Ammon's horn (tissue), 1 donor: ENCODE measurements around the gene PHF20.
"Not testable (repeated sequence)": the region's sequence is repeated elsewhere in the genome, so short reads cannot be mapped to it uniquely, and the experiment has no call there.

Experiments
- DNase-seq: peaks from one replicate; pipeline ENCODE4 v3.0.0-alpha.2; 2016; ENCODE audit warnings: low spot score

Gene PHF20

DNA sequence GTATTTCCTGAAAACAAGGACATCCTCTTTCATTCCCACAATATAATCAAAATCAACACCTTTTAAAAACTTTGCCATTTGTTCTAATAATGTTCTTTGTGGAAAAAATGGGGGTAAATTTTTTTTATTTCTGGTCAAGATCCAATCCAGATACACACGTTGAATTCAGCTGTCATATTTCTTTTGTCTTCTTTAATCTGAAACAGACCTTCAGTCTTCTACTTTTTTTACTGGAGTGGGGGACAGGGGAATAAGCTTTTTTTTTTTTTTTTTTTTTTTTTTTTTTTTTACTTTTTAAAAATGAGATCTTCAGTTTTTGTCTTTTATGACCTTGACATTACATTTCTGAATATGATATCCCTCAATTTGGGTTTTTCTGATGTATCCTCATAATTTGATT, 113.4 kb downstream of the PHF20 start:
- DNase-seq = no peak

DNA sequence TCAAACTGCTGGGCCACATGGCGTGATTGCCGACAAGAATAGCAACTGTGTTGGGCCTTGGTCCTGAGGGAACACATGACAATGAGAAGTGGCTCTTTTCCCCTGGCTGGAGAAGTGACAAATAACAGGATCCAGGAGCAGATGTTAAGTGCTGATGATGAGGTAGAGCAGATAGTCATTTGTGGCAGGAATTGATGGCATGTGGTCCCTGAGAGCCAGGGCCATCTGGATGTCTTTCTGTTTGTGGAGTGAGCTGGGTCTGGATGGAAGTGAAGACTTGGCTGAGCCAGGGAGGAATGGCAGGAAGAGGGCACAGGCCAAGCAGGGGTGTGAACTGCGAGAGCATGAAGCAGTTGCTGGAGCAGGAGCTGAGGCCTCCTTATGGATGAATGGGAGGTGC, 114.7 kb downstream of the PHF20 start:
- DNase-seq = peak; percentile 8

DNA sequence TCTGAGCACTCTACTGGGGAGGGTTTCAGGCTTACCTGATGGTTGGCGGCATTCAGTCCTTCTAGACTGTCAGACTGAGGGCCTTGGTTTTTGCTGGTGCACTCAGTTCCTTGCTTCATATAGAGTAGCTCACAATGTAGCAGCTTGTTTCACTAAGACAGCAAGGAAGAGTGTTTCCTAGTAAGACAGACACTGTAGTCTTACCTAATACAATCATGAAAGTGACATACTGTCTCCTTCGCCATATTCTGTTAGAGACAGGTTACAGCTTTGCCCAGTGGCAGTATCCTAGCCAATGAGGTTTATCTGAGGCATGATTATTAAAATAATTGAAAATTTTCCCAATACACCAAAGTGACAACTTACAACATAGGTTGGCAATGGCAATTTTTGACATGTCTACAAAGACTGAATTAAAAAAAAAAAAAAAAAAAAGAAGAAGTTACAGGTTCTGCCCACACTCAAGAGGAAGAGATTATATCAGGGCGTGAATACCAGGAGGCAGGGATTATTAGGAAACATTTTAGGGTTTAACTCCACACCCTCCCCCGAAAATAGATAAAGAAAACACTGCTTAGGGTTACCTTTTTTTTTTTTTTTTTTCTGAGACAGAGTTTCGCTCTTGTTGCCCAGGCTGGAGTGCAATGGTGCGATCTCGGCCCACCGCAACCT, 115.7 kb downstream of the PHF20 start:
- DNase-seq = no peak

DNA sequence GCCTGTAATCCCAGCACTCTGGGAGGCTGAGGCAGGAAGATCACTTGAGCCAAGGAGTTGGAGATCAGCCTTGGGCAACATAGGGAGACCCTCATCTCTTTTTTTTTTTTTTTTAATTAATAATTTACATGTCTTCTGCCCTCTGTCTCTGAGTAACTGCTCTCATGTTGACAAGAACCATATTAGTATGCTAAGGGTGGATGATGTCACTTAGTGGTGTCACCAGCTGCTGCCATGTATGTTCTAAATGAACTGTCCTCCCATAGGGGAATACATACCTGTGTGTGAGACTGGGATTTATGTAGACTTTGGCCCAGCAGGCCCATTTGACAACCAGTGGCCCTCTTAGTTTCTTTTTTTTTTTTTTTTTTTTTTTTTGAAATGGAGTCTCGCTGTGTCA, 116.8 kb downstream of the PHF20 start:
- DNase-seq = no peak

DNA sequence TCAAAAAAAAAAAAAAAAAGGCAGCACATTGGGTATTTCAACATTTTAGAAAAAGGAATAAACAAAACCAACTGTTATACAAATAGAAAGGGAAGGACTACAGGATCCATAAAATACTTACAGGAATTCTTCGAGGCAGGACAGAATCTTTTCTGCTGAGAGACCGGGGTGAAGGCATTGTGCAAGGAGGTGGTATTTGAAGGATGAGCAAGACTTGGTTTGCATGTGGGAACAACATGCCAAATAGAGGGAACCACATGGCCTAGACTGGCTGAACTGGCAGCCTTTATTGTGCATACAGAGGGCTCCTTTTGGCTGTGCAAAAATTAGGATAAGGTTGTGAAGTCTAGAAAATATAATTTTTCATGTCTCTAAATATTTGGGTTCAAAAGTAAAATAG, 119.6 kb downstream of the PHF20 start:
- peak; percentile 11 for DNase-seq

DNA sequence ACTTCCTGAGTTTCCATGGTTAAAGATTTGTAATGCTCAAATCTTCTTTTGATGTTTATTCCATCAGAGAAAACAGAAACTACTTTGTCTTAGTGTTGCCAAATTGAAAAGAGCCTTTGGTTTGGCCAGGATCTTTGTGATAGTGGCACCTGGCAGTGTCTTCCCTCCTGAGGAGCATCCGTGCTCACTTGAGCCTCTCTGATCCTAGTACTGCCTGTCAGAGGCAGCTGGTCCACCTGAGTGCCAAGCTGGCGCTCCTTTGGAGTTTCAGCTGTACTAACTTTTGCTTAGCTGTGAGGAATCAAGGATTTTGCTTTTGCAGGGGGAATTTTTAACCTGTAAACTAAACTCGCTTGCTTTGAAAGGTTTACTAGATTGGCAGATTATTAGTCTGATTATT, 121.1 kb downstream of the PHF20 start:
- DNase-seq = no peak

DNA sequence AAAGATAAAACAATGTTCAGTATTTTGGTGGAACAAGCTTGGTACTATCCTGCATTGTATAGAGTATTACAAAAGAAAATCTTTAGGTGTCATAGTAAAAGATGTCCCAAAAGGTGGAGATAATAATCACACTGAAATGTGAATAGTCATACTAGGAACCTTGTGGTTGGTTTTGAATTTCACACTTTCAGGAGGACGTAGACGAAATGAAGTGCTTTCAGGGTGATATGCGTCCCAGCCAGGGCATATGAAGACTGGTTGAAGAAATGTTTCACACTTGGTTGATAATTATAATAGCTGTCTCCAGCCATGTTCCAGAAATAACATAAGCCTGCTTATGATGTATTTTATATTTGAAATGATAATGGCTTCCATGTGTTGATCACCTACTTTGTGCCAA, 122.1 kb downstream of the PHF20 start:
- no peak for DNase-seq

DNA sequence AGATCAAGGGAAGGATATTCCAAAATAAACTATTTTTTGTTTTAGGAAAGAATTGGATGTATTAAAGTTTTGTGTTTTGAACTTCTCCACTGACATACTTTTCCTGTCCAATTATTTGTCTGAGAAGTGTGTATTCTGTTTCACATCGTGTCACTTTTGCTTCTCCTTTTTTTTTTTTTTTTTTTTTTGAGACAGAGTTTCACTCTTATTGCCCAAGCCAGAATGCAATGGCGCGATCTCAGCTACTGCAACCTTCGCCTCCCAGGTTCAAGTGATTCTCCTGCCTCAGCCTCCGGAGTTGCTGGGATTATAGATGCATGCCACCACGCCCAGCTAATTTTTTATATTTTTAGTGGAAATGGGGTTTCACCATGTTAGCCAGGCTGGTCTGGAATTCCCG, 123.7 kb downstream of the PHF20 start:
- not testable (repeated sequence) for DNase-seq

DNA sequence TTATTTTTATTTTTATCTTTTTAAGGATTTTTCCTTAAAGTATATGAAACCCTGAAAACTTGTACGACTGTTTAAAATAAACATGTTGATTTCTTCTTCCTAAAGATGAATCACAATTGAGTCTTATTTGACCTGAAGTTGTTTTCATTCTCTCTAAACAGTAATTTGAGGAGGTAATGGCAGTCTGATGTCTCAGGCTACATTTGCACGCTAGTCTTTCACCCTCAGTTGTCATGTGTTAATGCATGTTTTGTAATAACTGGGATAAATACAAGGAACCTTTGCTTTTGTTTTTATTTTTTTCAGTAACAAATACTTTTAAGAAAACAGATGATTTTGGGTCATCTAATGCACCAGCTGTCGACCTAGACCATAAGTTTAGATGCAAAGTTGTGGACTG, 127.2 kb downstream of the PHF20 start:
- no peak for DNase-seq

DNA sequence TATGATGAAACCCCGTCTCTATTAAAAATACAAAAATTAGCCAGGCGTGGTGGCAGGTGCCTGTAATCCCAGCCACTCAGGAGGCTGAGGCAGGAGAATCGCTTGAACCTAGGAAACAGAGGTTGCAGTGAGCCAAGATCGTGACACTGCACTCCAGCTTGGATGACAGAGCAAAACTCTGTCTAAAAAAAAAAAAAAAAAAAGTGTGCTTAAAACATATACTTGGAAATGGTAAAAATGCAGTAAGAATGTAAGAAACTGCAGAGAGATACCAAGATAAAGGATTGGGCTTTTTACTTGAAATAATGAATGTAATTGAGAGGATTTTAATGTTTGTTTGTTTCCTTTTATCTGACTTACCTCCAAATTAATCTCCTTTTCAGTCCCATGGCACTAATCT, 129.4 kb downstream of the PHF20 start:
- DNase-seq = not testable (repeated sequence)

DNA sequence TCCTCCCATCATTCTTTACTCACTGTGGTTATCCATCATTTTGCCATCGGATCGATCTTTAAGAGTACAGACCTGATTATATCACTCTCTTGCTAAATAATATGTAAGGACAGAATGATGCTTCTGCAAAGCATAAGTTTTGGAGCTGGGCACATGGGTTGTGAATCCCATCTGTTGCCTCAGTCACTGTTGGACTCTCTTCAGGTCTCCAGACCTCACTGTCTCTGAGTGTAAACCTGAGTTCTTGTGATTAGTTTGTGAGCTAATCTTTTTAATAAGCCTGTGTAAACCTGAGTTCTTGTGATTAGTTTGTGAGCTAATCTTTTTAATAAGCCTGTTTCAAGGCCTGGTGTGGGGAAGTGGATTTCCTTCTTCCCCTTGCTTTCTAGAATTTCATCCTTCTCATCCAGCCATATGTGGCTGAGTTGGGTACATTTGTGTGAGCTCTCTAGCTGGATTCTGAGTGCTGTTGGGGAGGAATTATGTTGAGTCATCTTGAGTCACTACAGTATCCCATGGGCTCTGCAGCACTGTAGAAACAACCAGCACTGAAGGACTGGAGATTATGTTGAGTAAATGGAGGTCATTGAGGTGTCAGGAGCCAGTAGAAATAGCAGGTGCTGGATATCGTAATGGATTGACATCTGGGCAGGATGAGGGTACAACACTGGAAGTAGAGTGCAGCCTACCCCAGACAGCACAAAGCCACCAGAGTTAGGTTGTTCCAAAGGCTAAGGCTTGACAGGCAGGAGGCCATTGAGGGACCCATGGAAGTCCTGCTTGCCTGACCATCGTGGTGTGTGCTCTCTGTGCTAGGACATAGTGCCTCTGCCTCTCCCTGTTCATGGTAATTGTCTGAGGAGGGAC, 130.1 kb downstream of the PHF20 start:
- peak; percentile 27 for DNase-seq

DNA sequence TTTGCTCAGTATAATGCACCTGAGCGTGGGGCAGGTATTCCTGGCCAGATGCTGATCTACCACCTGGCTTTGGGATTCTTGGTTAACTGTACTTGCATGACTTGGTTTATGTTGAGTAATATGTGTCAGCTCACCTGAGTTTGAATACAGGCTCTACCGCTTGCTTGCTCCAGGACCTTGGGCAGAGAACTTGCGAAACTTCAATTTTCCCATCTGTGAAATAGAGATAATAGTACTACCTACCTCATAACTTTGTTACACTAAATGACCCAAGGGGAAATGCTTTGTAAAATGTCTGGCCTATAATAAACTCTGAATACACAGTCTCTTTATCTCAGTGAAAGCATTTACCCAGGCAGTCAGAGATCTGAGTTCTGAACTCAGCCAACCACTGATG, 130.7 kb downstream of the PHF20 start:
- no peak for DNase-seq

DNA sequence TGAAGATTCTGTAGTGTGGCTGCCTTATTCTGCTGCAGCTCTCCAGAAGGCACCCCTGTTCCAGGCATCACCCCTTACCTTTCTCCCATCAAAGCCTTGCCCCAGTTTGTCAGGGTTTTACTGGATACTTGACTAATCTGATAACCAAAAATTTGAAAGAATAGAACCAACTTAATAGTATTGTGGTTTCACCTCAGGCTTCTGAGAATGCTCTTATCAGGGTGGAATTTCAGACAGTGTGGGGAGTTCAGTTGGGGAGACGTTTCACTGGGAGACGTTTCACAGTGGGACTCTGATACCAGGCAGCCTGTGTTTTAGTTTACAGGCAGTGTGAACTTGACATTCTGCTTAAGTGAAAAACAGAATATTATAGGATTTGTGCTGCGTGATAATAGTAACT, 132.0 kb downstream of the PHF20 start:
- no peak for DNase-seq

DNA sequence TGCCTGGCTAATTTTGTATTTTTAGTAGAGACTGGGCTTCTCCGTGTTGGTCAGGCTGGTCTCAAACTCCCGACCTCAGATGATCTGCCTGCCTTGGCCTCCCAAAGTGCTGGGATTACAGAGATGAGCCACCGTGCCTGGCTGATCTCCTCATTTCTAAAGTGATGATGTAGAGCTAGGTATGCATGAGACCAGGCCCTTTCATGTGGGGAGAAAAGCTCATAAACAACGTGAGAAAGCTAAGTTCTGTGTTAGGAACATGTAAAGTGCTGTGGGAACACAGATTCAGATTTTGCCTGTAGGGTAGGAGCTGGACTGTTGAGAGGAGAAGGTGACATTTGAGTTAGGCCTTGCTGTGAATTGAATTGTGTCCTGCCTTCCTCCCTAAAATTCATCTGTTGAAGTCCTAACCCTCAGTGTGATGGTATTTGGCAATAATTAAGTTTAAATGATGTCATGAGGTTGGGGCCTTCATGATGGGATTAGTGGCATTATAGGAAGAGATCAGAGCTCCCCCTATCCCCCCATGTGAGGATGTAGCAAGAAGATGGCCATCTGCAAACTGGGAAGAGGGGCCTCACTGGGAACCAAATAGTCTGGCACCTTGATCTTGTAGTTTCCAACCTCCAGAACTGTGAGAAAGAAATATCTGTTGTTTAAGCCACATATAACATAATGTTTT, 133.3 kb downstream of the PHF20 start:
- DNase-seq = no peak

DNA sequence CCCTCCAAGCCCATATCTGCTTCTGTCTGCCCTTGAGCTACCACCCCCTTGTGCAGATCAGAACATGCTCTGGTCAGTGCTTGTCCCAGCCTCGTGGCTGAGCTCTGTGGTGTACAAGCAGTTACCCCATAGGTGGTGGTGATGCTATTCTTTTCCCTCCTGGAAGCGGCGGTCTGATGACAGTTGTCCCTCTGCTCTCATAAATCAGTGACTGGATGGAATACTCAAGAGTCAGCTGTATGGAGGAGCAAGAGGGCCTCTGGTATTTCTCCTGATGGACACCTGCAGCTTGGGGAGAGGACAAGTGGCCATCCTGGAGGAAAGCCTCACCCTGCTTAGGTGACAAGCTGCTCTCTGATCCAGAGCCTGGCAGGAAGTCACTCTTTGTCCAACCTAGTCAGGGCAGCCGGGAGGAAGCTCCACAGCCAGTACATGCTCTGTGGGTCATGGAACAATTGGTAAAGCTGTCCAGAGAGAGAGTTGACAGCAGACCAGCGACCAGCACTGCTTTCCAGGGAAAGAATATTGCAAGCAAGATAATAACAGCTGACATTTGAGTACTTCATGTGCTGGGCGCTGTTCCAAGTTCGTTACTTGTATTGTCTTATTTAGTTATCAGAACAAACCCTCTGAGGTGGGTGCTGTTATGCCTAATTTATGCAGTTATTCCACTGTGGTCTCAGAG, 135.3 kb downstream of the PHF20 start:
- DNase-seq = no peak

DNA sequence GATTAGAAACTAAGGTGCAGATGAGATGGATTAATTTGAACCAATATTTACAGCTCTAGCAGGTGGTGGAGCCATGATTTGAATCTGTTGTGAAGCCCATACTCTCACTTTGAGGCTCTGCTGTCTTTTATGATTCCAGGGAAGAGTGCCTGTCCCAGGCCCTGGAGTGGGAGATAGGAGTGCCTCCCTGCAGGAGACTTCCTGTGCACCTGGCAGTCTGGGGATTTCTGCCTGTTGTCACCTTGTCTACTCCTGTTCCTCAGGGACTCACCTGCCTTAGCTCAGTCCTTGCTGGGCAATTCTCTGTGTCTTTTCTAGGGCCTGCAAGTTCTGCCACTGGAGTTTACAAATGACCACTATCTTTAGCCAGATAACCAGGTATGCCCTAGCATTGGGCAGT, 136.2 kb downstream of the PHF20 start:
- DNase-seq = no peak

DNA sequence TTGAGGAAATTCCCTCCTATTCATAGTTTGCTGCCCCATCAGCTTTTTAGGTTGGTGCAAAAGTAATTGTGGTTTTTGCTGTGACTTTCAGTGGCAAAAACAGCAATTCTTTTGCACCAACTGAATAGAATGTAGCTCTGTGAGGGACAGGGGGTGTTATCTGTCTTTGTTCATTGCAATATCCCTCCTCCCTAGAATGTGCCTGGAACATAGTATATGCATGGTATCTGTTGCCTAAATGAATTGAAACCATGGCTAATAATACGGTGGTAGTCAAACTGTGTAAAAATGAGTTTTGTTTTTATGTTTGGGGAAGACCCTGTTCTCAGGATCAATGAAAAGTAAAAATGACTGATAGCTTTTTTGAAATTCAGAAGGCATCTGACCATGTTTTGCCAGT, 137.4 kb downstream of the PHF20 start:
- DNase-seq = no peak

DNA sequence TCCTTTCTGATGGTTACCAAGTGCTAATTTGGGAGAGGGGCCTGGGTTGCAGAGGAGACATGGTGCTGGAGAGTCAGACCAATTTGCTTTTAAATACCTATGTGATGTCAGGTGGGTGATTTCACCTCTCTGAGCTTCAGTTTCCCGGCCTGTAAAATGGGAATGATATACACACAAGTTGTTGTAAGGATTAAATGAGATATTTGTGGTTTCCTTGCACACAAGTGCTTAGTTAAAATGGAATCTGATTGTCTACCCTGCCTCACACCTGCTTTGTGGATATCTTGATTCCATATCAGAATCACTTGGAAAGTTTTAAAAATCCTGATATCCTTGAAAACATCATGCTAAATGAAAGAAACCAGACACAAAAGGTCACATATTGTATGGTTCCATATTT, 138.0 kb downstream of the PHF20 start:
- DNase-seq = no peak

DNA sequence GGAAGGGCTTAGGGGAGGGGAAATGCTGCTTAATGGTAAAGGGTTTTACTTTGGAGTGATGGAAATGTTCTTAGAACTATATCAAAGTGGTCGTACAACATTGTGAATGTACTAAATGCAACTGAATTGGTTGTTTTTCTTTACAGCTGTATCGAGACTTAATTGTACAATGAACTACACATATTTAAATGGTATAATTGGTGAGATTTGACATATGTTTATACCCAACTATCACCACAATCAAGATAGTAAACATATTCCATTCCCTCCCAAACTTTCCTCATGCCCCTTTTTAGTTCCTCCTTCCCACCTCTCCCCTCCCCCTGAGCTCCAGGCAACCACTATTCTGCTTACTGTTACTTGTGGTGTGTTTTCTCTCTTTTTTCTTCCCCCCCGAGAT, 138.4 kb downstream of the PHF20 start:
- no peak for DNase-seq

DNA sequence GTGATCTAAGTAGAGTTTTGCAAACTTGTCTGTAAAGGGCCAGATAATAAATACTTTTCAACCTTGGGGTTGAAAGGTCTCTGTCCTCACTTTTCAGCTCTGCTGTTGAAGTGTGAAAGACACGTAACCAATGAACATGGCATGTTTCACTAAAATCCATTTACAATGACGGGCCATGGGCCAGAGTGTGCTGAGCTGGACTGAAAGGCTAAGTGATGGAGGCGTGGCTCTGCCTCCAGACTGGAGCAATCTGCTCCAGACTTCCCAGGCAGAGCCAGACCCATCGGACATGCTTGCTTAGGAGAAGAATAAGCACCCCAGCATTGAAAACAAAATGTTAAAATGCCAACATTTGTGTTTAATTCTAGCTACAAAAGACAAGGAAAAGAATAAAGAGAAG, 141.1 kb downstream of the PHF20 start:
- DNase-seq = no peak

DNA sequence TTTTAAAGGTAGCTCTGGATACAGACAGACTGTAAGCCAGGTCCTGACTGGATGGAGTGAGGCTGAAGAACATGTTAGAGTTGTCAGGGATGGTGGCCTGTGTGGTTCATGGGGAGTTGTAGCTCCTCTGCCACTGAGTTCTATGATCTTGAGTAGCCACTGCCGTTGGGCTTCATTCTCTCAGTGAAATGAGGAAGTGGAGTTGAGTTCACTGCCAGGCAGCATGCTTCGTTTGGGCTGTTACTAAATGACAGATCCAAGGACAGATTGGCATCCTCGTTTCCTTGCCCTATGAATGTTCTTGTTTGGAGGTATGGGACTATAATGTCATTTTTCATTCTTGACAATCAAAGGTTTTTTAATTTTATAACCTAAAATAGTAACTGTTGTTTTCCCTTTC, 145.3 kb downstream of the PHF20 start:
- no peak for DNase-seq

DNA sequence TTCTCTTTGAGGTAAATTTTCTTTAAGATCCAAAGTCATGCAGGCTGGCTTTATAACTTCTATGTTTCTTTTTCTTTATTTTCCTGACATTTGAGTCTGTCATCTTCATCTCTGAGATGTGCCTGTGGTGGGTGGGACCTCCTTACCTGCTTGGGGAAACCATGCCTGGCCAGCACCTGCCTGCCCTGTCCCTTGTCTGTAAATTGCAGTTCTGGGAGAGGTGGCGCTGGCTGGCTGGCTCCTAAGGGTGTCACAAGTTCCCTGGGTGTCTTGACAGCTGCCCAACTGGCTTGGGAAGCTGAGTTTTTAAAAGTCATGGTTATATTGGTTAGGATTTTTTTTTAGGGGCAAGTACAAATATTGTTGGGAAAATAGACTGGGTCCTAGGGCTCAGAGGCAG, 146.2 kb downstream of the PHF20 start:
- no peak for DNase-seq

DNA sequence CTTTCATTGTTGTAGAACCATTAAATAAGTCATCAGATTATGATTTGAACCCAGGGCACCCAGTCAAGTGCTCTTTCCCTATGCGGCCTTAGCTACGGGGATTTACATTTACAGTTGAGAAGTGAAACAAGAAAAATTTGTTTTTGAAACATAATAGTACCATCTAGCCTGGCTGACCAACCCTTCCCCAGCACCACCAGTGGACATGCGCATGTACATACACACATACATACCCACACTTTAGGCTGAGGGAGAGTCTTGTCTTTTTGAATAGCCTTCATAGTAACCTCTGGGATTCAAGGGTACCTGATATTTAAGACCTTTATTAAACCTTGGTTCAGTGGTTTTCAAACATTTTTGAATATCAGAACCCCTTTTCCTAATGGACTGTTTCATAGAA, 148.7 kb downstream of the PHF20 start:
- no peak for DNase-seq
